ENCODE results near the gene EIF4E3.

GRCh38 chr3:71709908-71710511 lies 15.2 kb downstream of the EIF4E3 start:
- no peak for TF ChIP-seq CTCF (IDR thresholded peaks at IDR 0.05)
- TF ChIP-seq POLR2A (IDR thresholded peaks at IDR 0.05): no peak
